GM10266 (cell line): ENCODE measurements around the gene CASP3.
"Not testable (repeated sequence)": the region's sequence is repeated elsewhere in the genome, so short reads cannot be mapped to it uniquely, and the experiment has no call there.

Experiments
- DNase-seq: peaks from one replicate; pipeline ENCODE4 v3.0.0; 2012; ENCODE audit errors: extremely low spot score
- TF ChIP-seq, protein P1 (sequence below): IDR thresholded peaks from 2 replicates; pipeline ENCODE4 v1.5.1; 2012; ENCODE audit warnings: mild to moderate bottlenecking, low read depth; ENCODE audit not compliant: control insufficient read depth, insufficient read depth; ENCODE audit errors: missing control alignments

The CASP3 gene

DNA sequence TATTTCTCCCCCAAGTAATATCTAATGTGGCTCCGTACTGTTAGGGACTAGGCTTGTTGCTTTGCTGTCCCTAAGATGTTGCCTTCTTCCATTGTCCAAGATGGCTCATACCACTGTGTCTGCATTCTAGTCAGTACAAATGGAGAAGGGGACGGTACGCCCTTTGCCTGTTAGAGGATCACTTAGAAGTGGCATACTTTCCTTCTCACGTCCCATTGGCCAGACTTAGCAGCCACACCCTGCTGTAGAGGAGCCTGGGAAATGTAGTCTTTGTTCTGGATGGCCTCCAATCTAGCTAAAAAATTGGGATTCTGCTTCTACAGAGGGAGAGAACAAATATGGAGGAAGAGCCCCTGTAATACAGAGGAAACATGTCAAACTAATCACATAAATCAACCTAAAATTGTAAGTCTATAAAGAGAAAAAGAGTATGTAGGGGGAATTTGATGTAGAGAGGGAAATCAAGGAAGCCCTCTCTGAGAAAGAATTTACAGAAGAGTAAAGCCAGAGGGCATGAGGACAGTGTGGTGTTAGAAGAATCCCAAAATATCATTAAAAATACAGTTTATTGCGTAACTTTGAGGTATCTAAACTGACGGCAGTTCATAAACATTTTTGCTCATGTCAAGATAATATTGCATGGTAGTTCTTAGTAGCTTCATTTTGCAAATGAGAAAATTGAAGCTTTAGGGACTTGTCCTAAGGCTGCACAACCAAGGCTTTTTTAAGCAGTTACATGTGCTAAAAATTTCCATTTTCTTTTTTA is 15.4 kb upstream of the CASP3 start:
- no peak for DNase-seq
- TF ChIP-seq, protein P1, sequence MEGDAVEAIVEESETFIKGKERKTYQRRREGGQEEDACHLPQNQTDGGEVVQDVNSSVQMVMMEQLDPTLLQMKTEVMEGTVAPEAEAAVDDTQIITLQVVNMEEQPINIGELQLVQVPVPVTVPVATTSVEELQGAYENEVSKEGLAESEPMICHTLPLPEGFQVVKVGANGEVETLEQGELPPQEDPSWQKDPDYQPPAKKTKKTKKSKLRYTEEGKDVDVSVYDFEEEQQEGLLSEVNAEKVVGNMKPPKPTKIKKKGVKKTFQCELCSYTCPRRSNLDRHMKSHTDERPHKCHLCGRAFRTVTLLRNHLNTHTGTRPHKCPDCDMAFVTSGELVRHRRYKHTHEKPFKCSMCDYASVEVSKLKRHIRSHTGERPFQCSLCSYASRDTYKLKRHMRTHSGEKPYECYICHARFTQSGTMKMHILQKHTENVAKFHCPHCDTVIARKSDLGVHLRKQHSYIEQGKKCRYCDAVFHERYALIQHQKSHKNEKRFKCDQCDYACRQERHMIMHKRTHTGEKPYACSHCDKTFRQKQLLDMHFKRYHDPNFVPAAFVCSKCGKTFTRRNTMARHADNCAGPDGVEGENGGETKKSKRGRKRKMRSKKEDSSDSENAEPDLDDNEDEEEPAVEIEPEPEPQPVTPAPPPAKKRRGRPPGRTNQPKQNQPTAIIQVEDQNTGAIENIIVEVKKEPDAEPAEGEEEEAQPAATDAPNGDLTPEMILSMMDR = no peak

DNA sequence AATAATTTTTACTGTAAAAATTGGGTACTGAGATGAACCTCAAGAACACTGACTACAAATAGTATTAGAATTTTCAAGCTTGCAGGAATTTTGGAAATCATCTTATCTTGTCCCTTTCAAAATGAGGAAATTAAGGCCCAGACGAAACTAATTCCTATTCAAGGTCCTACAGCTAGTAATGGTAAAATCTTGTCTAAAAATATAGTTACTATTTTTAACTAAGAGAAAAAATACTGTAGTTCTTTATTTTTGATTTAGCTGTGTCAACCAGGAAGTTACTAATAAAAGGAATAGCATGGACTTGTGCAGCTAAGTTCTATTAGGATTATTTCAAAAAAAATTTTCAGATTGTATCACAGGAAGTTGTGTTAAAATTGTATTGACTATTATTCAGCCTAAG is 13.0 kb upstream of the CASP3 start:
- TF ChIP-seq, protein P1 = no peak
- no peak for DNase-seq

DNA sequence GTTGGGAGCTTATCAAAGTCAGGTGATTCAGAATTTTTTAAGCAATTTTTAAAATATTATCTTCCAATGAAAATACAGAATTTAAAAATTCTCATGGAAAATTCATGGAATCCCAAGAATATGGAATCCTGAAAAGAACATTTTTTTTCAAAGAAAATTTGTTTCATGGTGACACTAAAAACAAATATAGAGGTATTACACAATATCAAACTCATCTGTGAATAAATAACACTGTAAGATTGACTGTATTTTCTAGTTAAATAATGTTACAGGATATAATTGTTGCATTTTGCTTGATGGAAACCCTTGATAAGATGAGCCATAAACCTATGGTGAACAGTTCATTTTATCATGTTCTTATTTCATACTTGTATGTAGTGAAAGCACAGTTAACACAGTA is 11.7 kb upstream of the CASP3 start:
- DNase-seq = no peak

DNA sequence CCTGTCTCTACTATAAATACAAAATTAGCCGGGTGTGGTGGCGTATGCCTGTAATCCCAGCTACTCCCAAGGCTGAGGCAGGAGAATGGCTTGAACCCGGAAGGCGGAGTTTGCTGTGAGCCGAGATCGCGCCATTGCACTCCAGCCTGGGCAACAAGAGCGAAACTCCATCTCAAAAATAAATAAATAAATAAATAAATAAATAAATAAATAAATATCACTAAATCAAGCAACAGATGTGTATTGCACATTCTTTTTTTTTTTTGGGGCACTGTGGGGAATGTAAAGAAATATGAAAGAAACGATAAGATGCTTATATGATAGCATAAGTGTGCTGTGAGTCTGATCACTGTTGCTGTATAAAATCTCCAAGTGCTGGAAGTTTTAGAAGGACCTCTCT is 8.6 kb upstream of the CASP3 start:
- DNase-seq = not testable (repeated sequence)

More for the DNA sequence above, 11.7 kb upstream of the CASP3 start:
- TF ChIP-seq, protein P1 = no peak

DNA sequence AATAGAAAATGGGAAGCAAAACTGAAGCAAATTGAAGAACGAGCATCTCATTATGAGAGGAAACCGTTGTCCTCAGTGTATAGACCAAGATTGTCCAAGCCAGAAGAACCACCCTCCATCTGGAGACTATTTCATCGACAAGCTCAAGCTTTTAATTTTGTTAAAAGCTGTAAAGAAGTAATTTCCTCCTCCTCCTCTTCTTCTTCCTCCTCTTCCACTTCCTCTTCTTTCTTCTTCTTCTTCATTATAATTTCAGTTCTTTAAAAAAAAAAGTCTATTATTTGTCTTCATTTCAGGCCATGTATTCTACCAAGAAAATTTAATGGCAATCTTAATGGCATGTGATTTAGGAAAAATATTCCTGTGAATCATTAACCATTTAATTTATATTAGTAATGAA is 7.9 kb upstream of the CASP3 start:
- no peak for DNase-seq
- TF ChIP-seq, protein P1 = no peak

DNA sequence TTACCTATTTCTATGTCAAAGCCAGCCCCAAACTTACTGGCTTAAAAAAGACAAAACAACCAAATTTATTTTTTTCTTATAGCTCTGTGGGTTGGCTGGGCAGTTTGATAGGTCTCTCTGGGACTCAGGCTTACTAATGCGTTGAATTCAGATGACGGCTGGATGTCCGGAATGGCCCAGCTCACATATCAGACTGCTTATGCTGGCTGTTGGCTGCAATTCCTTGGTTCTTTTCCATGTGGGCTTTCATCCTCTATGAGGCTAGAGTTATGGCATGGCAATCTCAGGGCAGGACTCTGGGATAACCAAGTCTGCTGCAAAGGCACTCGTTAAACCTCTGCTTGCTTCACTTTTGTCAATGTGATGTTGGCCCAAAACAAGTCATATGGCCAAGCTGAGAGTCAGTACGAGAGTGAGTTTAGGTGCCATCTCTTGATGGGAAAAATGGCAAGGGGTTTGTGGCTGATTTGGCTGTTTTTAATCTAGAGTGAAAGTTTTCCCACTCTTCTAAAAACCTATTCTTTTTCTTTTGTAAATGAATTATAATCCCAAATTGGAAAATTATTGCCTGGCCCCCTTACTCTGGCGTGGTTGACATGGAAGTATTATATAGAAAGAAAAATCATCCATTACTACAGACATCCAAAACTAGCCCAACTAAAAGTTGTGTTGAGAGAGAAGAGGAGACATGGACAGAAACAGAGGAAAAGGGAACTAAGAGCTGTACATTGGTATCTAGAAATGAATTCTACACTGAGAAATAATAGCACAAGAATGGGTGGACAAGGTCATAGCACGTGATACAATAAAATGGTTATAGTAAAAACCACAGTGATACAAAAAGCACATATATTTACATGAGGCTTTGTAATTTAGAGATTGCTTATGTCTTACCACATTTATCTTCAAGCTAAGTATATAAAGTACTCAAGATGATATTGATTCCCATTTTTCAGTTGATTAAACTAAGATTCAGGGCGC is 6.9 kb upstream of the CASP3 start:
- TF ChIP-seq, protein P1 = no peak

DNA sequence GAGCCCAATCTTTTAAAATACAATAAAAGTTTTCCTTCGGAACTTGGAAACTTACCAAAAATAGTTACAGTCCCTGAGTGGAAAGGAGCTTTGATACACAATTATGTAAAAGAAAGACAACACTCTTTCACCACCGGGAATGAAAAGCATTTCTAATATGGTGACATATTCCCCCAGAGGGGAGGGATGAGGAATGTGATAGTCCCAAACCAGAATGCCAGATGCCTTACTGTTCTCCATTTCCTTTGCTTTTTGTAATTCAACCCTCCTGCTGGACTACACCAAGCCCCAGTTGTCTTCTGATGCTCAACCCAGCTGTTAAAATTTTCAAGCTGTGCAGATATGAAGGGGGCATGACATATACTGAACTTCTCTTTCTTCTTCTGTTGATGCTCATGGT is 4.4 kb upstream of the CASP3 start:
- no peak for DNase-seq
- TF ChIP-seq, protein P1 = no peak

More for the DNA sequence above, 6.9 kb upstream of the CASP3 start:
- no peak for DNase-seq

DNA sequence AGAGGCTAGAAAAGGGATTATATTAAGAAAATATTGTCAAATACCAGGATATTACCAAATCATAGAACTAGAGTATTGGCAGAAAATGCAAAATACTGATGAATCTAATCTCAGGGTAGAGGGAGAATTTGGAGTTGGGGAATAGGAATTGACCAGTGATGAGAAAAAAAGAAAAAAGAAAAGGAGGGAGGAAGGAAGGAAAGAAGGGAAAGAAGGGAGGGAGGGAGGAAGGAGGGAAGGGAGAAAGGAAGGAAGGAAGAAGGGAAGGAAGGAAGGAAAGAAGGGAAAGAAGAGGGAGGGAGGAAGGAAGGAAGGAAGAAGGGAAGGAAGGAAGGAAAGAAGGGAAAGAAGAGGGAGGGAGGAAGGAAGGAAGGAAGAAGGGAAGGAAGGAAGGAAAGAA is 3.4 kb upstream of the CASP3 start:
- DNase-seq = not testable (repeated sequence)
